HTR-8/SVneo (cell line): ENCODE measurements around the gene ERGIC1.
A peak's percentile ranks its signal among the peaks of the same experiment; 100 is the strongest.

Source experiments
- DNase-seq: peaks from one replicate; pipeline ENCODE4 v3.0.0; 2011; ENCODE audit warnings: low spot score, mixed read lengths; ENCODE audit not compliant: insufficient read length
- FAIRE-seq: peaks from 2 replicates; lab custom pipeline; 2011; peaks lifted over from hg19 to GRCh38; lab: Jason Lieb, UNC

Gene ERGIC1

GRCh38 chr5:172953776-172954675, 120.0 kb downstream of the ERGIC1 start:
- FAIRE-seq, result no peak
- DNase-seq, result no peak

GRCh38 chr5:172954751-172955159, 120.7 kb downstream of the ERGIC1 start:
- DNase-seq (no peak), FAIRE-seq (no peak)

GRCh38 chr5:172956228-172956627, 122.2 kb downstream of the ERGIC1 start:
- FAIRE-seq (no peak), DNase-seq (no peak)

GRCh38 chr5:172956936-172957335, 122.9 kb downstream of the ERGIC1 start:
- FAIRE-seq (no peak), DNase-seq (no peak)

GRCh38 chr5:172957458-172957857, 123.4 kb downstream of the ERGIC1 start:
- no peak for DNase-seq
- no peak for FAIRE-seq

- DNase-seq, result no peak
Observed at GRCh38 chr5:172958331-172959046, 124.4 kb downstream of the ERGIC1 start.

GRCh38 chr5:172959824-172960799, 126.1 kb downstream of the ERGIC1 start:
- peak; percentile 36 for FAIRE-seq

More at GRCh38 chr5:172958331-172959046, 124.4 kb downstream of the ERGIC1 start:
- FAIRE-seq, result no peak

GRCh38 chr5:172969921-172970320, 135.9 kb downstream of the ERGIC1 start:
- DNase-seq, result no peak
- no peak for FAIRE-seq

More at GRCh38 chr5:172959824-172960799, 126.1 kb downstream of the ERGIC1 start:
- no peak for DNase-seq

GRCh38 chr5:172971482-172971881, 137.4 kb downstream of the ERGIC1 start:
- DNase-seq, result no peak
- no peak for FAIRE-seq

- no peak for DNase-seq
- no peak for FAIRE-seq
Observed at GRCh38 chr5:172972552-172972951, 138.5 kb downstream of the ERGIC1 start.

- DNase-seq (no peak), FAIRE-seq (no peak)
Observed at GRCh38 chr5:172973127-172973916, 139.3 kb downstream of the ERGIC1 start.

- DNase-seq, result no peak
- FAIRE-seq, result no peak
Observed at GRCh38 chr5:172973931-172974330, 139.9 kb downstream of the ERGIC1 start.

GRCh38 chr5:172975289-172975688, 141.2 kb downstream of the ERGIC1 start:
- no peak for FAIRE-seq
- DNase-seq, result no peak

- FAIRE-seq, result no peak
- no peak for DNase-seq
Observed at GRCh38 chr5:172979778-172980177, 145.7 kb downstream of the ERGIC1 start.

- DNase-seq (no peak), FAIRE-seq (no peak)
Observed at GRCh38 chr5:172981931-172982330, 147.9 kb downstream of the ERGIC1 start.

GRCh38 chr5:172983542-172984243, 149.6 kb downstream of the ERGIC1 start, which contains the start of gene ATP6V0E1:
Gene ATP6V0E1, plus strand, starts transcription at chr5:172983771. Its CDS starts 90 bp downstream, at chr5:172983861.
- no peak for FAIRE-seq
- DNase-seq, result peak; percentile 95

GRCh38 chr5:172984244-172984953, 150.3 kb downstream of the ERGIC1 start:
- DNase-seq (peak; percentile 61), FAIRE-seq (no peak)

- FAIRE-seq (no peak), DNase-seq (no peak)
Observed at GRCh38 chr5:172985596-172985995, 151.5 kb downstream of the ERGIC1 start.
